ENCODE data around the gene DDRGK1.
"Not testable (repeated sequence)": the region's sequence is repeated elsewhere in the genome, so short reads cannot be mapped to it uniquely, and the experiment has no call there.

Gene DDRGK1

GRCh38 chr20:3163099-3164042 lies 41.1 kb downstream of the DDRGK1 start:
- DNase-seq, result no peak

DNA sequence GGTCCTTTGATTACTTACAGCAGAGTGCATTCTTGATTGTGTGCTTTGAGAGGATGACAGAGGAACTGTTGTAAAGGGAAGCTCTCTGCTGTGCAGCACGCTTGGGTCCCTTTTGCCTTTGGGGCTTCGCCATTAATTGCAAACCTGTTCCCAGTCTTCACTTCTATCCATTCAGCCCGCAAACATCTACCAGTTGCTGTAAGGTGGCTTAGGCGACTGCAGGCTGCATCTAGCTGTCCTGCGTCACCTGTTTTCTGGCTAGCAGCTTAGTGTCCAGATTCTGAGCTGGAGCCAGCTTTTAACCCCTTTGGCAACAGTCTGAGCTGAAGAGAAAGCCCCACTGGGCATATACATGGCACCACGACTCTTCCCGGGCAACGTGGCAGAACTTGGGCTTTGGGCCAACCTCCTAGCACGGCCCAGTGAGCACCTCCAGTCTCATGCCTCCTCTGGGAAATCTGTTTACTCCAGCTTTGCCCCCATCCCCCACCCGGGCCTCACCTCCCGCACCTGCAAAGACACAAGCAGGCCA lies 42.3 kb downstream of the DDRGK1 start:
- no peak for DNase-seq

DNA sequence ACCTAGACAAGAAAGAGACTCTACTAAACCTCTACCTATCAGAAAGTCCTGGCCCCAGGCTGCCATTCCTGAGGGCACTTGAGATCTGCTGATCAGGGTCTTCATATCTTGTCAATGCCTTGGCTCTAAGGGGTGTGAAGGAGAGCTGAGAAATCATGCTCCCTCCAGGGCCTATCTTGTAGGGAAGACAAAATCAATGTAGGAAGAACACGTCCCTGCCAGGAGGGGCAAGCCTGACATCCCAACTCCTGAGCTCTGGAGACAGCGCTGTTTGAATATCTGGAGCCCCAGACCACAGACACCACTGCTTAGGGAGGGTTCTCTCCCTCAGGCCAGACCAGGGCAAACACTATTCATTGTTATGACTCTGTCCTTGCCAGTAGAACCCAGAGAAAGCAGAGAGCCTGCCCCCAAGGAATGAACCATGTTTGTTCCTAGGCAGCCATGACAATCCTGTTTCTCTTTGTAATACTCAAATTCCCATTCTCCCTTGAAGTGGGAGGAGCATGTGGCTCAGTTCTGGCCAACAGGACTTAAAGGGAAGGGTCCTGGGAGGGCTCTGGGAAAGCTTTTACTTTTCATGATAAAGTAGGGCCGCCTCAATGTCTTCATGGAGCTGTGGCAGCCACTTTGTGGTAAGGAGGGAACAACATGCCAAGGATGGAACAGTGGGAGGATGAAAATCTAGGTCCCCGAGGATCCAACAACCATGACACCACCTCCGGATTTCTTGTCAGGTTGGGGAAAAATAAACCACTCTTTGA lies 43.0 kb downstream of the DDRGK1 start:
- DNase-seq, result no peak

DNA sequence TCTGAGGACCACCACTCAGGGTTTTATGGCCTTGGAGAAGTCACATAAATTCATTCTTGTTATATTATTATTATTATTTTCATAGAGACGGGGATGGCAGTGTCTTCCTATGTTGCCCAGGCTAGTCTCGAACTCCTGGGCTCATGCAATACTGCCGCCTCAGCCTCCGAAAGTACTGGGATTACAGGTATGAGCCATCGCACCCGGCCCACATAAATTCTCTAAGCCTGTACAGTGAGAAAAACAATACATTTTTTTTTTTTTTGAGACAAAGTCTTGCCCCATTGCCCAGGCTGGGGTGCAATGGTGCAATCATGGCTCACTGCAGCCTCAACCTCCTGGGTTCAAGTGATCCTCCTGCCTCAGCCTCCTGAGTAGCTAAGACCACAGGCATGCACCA lies 44.1 kb downstream of the DDRGK1 start:
- no peak for DNase-seq

DNA sequence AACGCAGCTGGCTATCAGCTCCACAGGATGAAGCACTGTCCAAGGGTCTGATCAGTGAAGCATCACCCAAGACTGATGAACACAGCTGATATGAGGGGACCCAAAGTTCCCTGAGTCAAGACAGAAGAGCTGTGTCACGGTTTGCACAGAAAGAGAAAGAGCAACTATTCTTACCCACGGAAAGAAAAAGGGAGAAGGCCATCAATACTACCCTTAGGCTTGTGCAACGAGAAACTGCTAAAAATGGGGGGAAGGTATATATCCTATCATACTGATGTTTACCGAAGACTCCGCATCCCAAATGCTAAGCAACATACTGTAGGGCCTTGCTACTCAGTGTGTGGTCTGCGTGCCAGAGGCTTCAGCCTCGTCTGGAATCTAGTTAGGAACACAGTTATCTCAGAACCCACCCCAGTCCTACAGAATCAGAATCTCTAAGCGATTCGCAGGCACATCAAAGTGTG lies 45.5 kb downstream of the DDRGK1 start:
- DNase-seq, result no peak

DNA sequence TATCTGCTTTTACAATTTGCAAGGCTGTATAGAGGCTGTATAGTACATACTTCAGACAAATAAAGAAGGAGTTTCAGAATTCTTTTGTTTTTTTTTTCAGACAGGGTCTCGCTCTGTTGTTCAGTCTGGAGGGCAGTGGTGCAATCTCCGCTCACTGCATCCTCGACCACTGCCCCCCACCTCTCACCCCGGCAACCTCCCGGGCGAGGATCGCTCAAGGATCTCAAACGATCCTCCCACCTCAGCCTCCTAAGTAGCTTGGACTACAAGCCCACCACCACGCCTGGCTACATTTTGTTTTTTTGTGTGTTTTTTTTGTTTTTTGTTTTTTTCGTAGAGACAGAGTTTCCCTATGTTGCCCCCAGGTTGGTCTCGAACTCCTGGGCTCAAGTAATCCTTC lies 46.7 kb downstream of the DDRGK1 start:
- DNase-seq, result no peak

DNA sequence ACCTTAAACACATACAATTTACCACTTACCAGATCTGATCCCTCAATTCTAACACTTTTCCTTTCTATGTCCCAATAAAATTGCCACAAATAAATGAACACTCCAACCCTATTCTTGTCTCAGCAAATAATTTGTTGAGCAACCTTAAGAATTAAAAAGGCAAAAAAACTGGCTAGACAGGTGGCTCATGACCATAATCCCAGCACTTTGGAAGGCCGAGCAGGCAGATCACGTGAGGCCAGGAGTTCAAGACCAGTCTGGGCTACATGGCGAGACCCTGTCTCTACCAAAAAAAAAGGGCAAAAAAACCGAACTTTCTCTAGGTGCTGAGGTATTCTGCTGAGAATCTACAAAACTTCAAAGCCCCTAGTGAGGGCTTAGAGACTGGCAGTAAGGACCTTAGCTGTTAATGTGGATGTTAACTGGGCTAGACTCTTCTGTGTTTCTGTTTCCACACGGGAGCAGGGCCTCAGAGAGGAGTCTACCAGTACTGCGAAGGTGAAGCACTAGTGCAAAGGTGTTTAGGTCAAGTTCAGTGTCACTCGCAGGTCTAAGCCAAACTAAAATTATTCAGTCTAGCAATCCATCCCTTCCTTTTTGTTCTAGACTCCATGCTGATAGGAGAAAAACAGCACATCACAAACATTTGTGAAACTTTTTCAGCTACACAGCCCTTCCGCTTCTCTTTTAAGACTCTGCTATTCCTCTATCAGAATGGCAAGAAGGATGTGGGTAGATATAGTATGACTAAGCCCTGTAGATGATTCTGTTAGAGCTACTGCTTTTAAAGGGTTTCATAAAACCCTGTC lies 47.5 kb downstream of the DDRGK1 start:
- no peak for DNase-seq

GRCh38 chr20:3152057-3152644 lies 52.3 kb downstream of the DDRGK1 start:
- not testable (repeated sequence) for DNase-seq

DNA sequence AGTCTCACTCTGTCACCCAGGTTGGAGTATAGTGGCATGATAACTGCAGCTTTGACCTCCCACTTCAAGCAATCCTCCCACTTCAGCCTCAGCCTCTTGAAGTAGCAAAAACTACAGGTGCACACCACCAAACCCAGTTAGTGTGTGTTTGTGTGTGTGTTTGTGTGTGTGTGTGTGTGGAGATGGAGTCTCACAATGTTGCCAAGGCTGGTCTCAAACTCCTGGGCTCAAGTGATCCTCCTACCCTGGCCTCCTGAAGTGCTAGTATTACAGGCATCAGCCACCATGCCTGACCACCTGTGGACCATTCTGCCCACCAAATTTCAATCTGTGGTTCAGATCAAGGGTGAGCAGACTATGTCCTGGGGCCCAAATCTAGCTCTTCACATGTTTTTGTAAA lies 53.6 kb downstream of the DDRGK1 start:
- DNase-seq, result no peak

GRCh38 chr20:3146732-3147341 lies 57.6 kb downstream of the DDRGK1 start:
- DNase-seq, result no peak

- DNase-seq, result no peak
Observed at GRCh38 chr20:3141757-3142156, 62.7 kb downstream of the DDRGK1 start.
